ENCODE measurements around the gene PEX10. TPM values are rescaled to one million over a fixed set of nuclear protein-coding genes. Genes with fewer than 3 reads are reported as not detected.
A peak's percentile ranks its signal among the peaks of the same experiment; 100 is the strongest.

The PEX10 gene
- total and polyA plus RNA-seq, 2 of the 8 experiments (the other 6 are each of a cell fraction or from before 2014, with no cell fraction given), result 24.3 to 26.9 TPM

DNA sequence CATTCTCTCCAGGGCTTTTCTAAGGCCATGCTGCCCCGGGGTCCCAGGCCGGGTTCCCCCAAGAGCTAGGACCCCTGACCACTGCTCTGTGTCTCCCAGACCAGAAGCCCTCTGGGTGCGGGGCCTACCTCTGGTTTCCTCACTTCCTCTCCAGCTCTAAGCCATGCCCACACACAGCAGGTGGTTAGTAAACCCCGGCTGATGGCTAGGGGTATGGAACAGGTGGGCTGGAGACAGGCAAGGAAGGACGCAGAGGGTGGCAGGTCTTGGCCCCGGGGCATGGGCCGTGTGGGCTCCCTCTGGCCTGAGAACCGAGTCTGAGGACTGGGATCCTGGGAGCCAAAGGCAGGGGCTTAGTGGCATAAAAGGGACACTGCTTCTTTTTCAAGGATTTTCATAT is 47.8 kb upstream of the PEX10 start:
- no peak overlapping the region for H4K5ac ChIP-seq (ENCODE audit: insufficient read length, low read depth, low read length)
- no peak overlapping the region for H2BK120ac ChIP-seq (replicated peaks; ENCODE audit: low read depth, low read length)
- H2AFZ ChIP-seq (ENCODE audit: low read length), result no peak overlapping the region
- no peaks in the 10 kb centered on the region for H4K20me1 ChIP-seq (replicated peaks in 1 of 2; ENCODE audit: control insufficient read depth in 1 of 2, insufficient read depth in 2 of 2, low read length in 2 of 2)
- H4K8ac ChIP-seq (ENCODE audit: extremely low read depth, insufficient read depth, low read length), result peak overlapping the region; percentile 25; the same call in 1 of the 2 replicates
- H3K14ac ChIP-seq (ENCODE audit: insufficient read length), result no peak overlapping the region
- H2BK15ac ChIP-seq (ENCODE audit: low read length), result no peak overlapping the region
- no peaks in the 10 kb centered on the region for H3K79me1 ChIP-seq (ENCODE audit: low read depth, low read length)
- 94% methylated on average over 8 of the region's 8 CpGs; no CpG with 5 or more reads in 1 of the 2 experiments for WGBS, 2 experiments (ENCODE audit: extremely low coverage in 1 of 2, insufficient coverage in 1 of 2, insufficient read length in 1 of 2, insufficient replicate concordance in 2 of 2, low coverage in 1 of 2, low lambda C conversion rate in 2 of 2, missing lambda C conversion rate in 1 of 2)
- no peak for DNase-seq (ENCODE audit: low read depth in 1 of 2, low spot score in 2 of 2)
- no peak overlapping the region for H3K23ac ChIP-seq (ENCODE audit: insufficient read length)
- H3K18ac ChIP-seq (ENCODE audit: extremely low read depth, low read length), result no peak overlapping the region
- no peaks in the 10 kb centered on the region for H3K9me3 ChIP-seq (ENCODE audit: insufficient read depth in 2 of 2, low read depth in 1 of 2, low read length in 1 of 2)
- H3K4me2 ChIP-seq (ENCODE audit: insufficient read depth in 1 of 2, low read depth in 2 of 2, low read length in 2 of 2), result no peak overlapping the region
- no peaks in the 10 kb centered on the region for H3K23me2 ChIP-seq (ENCODE audit: low read depth, low read length)
- TF ChIP-seq CHD1 (IDR thresholded peaks at IDR 0.05; ENCODE audit: low read depth, low read length), result no peak
- H4K91ac ChIP-seq (replicated peaks; ENCODE audit: insufficient read length, low read length), result no peak overlapping the region
- no peak overlapping the region for H3K27ac ChIP-seq (ENCODE audit: low read depth, low read length)
- H2BK20ac ChIP-seq (ENCODE audit: low read length), result no peak overlapping the region
- H3K9ac ChIP-seq (replicated peaks in 1 of 4; ENCODE audit: extremely low read depth in 1 of 4, low read depth in 3 of 4, low read length in 3 of 4), result no peak overlapping the region
- H2BK12ac ChIP-seq (ENCODE audit: low read depth, low read length), result no peak overlapping the region
- H2AK5ac ChIP-seq (ENCODE audit: low read depth, low read length), result no peak overlapping the region
- H3K4ac ChIP-seq (replicated peaks; ENCODE audit: insufficient read length, low read depth, low read length), result no peak overlapping the region
- no peaks in the 10 kb centered on the region for H3K4me1 ChIP-seq (replicated peaks in 1 of 4; ENCODE audit: control insufficient read depth in 3 of 4, insufficient read depth in 4 of 4, low read length in 3 of 4)
- CTCF ChIA-PET (ENCODE audit: partially characterized antibody), result interaction anchor here (0.7 to 2.3 kb wide), 11 partner anchors 8 to 965 kb away, joined by 3 to 8 read pairs (median 3); no protein-coding TSS in a partner anchor
- H3K36me3 ChIP-seq (ENCODE audit: control insufficient read depth in 2 of 4, insufficient read depth in 4 of 4, low read length in 3 of 4), result no peaks in the 10 kb centered on the region
- H2BK5ac ChIP-seq (ENCODE audit: low read depth, low read length), result no peak overlapping the region
- no peak overlapping the region for H3K56ac ChIP-seq (replicated peaks; ENCODE audit: insufficient read length, low read depth, low read length)
- no peaks in the 10 kb centered on the region for H3K79me2 ChIP-seq (ENCODE audit: control insufficient read depth in 1 of 2, insufficient read depth in 2 of 2, low read length in 2 of 2)
- POLR2A ChIA-PET (ENCODE audit: partially characterized antibody), result interaction anchor here (1.7 kb wide), 1 partner anchor 51 kb away, joined by 3 read pairs; no protein-coding TSS in a partner anchor
- H3K4me3 ChIP-seq (ENCODE audit: extremely low read depth in 1 of 4, insufficient read depth in 2 of 4, low read depth in 3 of 4, low read length in 4 of 4), result no peak overlapping the region
- no peak for FAIRE-seq
- no peaks in the 10 kb centered on the region for H3K27me3 ChIP-seq (replicated peaks in 1 of 4; ENCODE audit: control insufficient read depth in 3 of 4, extremely low read depth in 1 of 4, insufficient read depth in 3 of 4, low read length in 3 of 4)

Measured in H1 (cell line).